Measurements from ENCODE around the gene MGP.

MGP gene

DNA sequence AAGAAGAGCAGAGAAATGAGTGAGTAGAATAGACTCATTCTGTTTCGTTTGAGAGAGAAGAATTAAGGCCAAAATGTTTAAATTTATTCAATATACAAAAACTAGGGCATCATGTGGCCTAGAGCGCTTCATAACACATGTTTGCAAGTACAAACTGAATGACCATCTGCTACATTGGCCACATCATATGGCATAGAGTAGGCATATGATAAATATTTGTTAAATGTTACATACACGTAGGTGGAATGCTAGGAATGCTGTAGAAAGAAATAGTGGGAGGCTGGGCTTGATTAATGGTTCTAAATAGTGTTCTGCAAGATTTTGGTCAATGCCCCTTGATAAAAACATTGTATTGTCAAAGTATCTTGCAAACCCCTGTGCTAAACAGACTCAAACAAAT is 10.8 kb downstream of the MGP start:
- no peak overlapping the region for H3K27ac ChIP-seq
- H3K9me3 ChIP-seq, result no peaks in the 10 kb centered on the region
- no peaks in the 10 kb centered on the region for H3K4me1 ChIP-seq (ENCODE audit: control insufficient read depth in 1 of 2, insufficient read depth in 1 of 2, low read depth in 1 of 2, low read length in 1 of 2)
- no peak overlapping the region for H3K4me3 ChIP-seq (ENCODE audit: low read depth in 1 of 2, low read length in 1 of 2)
- TF ChIP-seq, protein P1, sequence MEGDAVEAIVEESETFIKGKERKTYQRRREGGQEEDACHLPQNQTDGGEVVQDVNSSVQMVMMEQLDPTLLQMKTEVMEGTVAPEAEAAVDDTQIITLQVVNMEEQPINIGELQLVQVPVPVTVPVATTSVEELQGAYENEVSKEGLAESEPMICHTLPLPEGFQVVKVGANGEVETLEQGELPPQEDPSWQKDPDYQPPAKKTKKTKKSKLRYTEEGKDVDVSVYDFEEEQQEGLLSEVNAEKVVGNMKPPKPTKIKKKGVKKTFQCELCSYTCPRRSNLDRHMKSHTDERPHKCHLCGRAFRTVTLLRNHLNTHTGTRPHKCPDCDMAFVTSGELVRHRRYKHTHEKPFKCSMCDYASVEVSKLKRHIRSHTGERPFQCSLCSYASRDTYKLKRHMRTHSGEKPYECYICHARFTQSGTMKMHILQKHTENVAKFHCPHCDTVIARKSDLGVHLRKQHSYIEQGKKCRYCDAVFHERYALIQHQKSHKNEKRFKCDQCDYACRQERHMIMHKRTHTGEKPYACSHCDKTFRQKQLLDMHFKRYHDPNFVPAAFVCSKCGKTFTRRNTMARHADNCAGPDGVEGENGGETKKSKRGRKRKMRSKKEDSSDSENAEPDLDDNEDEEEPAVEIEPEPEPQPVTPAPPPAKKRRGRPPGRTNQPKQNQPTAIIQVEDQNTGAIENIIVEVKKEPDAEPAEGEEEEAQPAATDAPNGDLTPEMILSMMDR (IDR thresholded peaks at IDR 0.05), result no peak
- H3K36me3 ChIP-seq, result no peaks in the 10 kb centered on the region
- no peaks in the 10 kb centered on the region for H3K27me3 ChIP-seq

DNA sequence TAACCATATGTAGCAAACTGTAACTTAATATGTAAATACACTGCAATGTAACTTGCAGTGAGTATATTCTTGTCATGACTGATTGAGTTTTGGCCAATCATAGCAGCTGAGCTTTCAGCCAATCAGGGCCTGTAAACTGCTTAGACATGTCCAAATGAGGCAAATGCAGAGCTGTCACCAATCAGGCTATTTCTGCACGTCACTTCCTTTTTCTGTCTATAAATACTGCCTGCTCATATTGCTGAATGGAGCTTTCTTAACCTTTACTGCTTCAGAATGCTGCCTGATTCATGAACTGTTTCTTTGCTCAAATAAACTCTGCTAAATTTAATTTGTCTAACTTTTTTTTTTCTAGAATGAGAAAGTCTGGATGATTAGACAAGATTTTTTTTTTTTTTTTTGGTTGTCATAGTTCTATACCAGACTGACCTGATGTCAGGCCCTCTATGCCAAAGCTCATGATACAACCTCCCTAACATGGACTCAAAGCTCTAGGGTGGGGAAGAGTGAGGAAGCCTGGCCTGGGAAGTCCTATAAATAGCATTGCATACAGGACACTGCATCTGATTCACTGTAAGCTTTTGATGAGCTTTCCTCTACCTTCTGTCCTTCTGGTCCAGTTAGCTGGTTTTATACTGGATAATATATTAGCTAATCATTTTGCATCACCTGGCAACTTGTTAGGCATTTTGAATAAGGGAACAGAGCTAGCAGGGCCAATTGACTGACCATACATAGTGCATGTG is 12.0 kb downstream of the MGP start:
- H3K27me3 ChIP-seq, result no peaks in the 10 kb centered on the region
- no peaks in the 10 kb centered on the region for H3K4me1 ChIP-seq (ENCODE audit: control insufficient read depth in 1 of 2, insufficient read depth in 1 of 2, low read depth in 1 of 2, low read length in 1 of 2)
- TF ChIP-seq, protein P1 (IDR thresholded peaks at IDR 0.05), result no peak
- no peak overlapping the region for H3K27ac ChIP-seq
- no peaks in the 10 kb centered on the region for H3K36me3 ChIP-seq
- H3K9me3 ChIP-seq, result no peaks in the 10 kb centered on the region
- H3K4me3 ChIP-seq (ENCODE audit: low read depth in 1 of 2, low read length in 1 of 2), result no peak overlapping the region

DNA sequence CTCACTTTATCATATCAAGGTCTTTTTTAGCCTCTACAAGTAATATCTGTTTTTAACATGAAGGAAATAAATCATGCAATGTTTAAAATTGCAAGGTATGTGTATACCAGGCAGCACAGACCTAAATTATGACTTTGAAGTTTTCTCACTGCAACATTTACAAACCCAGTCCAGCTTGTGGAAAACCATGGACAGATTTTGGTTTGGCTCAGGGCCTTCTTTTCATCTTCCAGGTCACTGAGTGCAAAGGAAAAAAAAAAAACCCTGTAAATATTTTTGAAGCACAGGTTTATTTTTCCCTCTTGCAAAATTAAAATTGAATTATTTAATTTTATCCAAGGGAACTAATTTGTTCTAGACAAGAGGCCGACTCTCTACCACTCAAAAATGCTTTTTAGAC is 13.8 kb downstream of the MGP start:
- no peaks in the 10 kb centered on the region for H3K27me3 ChIP-seq
- no peak overlapping the region for H3K4me3 ChIP-seq (ENCODE audit: low read depth in 1 of 2, low read length in 1 of 2)
- no peaks in the 10 kb centered on the region for H3K4me1 ChIP-seq (ENCODE audit: control insufficient read depth in 1 of 2, insufficient read depth in 1 of 2, low read depth in 1 of 2, low read length in 1 of 2)
- no peaks in the 10 kb centered on the region for H3K9me3 ChIP-seq
- no peak overlapping the region for H3K27ac ChIP-seq
- H3K36me3 ChIP-seq, result no peaks in the 10 kb centered on the region
- TF ChIP-seq, protein P1 (IDR thresholded peaks at IDR 0.05), result no peak

DNA sequence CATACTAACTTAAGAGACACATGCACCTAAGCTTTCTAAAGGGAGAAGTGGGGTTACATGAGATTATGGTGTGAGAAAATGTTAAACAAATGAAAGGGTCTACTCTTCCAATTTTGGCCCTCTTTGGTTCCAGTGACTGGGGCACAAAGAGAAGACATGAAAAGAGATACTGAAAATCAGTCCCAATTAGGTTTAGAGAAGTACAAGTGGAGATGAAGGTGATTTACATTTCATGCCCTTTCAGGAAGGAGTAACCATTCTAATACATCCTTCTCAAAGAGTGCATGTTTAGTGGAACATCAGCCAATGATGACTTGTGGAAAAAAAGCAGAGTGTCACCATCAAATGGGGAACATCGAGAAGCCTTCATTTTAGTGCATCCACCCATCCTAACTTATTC is 14.4 kb downstream of the MGP start:
- H3K9me3 ChIP-seq, result no peaks in the 10 kb centered on the region
- H3K27me3 ChIP-seq, result no peaks in the 10 kb centered on the region
- TF ChIP-seq, protein P1 (IDR thresholded peaks at IDR 0.05), result no peak
- H3K4me3 ChIP-seq (ENCODE audit: low read depth in 1 of 2, low read length in 1 of 2), result no peak overlapping the region
- no peak overlapping the region for H3K27ac ChIP-seq
- no peaks in the 10 kb centered on the region for H3K4me1 ChIP-seq (ENCODE audit: control insufficient read depth in 1 of 2, insufficient read depth in 1 of 2, low read depth in 1 of 2, low read length in 1 of 2)
- H3K36me3 ChIP-seq, result no peaks in the 10 kb centered on the region

DNA sequence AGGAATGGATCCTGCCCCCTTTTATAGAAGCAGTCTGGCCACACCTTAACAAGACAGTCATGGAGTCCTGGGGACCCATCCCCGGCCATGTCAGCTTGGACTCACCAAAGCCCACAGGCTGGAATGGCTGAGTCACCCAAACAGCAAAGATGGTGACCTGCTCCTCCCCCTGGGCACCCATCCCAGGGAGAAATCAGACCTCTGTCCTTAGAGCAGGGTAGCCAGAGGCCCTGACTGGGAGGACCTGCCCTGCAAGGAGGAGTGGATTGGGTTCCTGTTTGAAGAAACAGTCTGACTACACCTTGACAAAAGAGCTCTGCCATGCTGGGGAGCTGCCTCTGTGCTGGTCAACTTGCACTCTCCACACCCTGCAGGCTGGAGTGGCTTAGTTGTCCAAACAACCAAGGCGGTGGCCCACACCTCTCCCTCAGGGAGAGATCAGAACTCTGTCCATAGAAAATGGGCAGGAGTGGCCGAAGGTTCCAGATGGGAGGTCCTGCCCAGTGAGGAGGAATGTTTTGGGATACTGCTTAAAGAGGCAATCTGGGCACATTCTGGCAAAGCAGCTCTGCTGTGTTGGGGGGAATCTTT is 16.6 kb downstream of the MGP start:
- H3K4me1 ChIP-seq (ENCODE audit: control insufficient read depth in 1 of 2, insufficient read depth in 1 of 2, low read depth in 1 of 2, low read length in 1 of 2), result no peaks in the 10 kb centered on the region
- no peaks in the 10 kb centered on the region for H3K9me3 ChIP-seq
- H3K27ac ChIP-seq, result no peak overlapping the region
- no peaks in the 10 kb centered on the region for H3K36me3 ChIP-seq
- TF ChIP-seq, protein P1 (IDR thresholded peaks at IDR 0.05), result no peak
- no peaks in the 10 kb centered on the region for H3K27me3 ChIP-seq
- no peak overlapping the region for H3K4me3 ChIP-seq (ENCODE audit: low read depth in 1 of 2, low read length in 1 of 2)

Measured in neutrophil (primary cell).